Measurements from ENCODE around the gene COA1.

- no peak for TF ChIP-seq CTCF (conservative IDR thresholded peaks at IDR 0.05 in 1 of 2, IDR thresholded peaks at IDR 0.05 in 1 of 2; ENCODE audit: extremely low read depth in 1 of 2, insufficient read depth in 1 of 2, low read depth in 1 of 2, low read length in 2 of 2)
- TF ChIP-seq EZH2 (IDR thresholded peaks at IDR 0.05; ENCODE audit: borderline replicate concordance, low read length) = no peak
These were observed 24.0 kb upstream of the COA1 start for GRCh38 chr7:43753271-43753810.

Data from mammary epithelial cell (primary cell).